Left ventricle myocardium inferior (tissue), 1 donor: Measurements from ENCODE around the gene DPF3. TPM values are rescaled to one million over a fixed set of nuclear protein-coding genes. Genes with fewer than 3 reads are reported as not detected.

Experiments
- DNase-seq: peaks from one replicate; pipeline ENCODE4 v3.0.0-alpha.2; 2020
- H3K27ac ChIP-seq: fragments of 200-600 bp; replicated peaks from 2 replicates; pipeline ENCODE4 v1.8.0; 2021
- H3K27me3 ChIP-seq: fragments of 200-600 bp; 2 replicates; pipeline ENCODE4 v1.8.0; 2021; ENCODE audit warnings: low read depth
- H3K36me3 ChIP-seq: fragments of 200-600 bp; 2 replicates; pipeline ENCODE4 v1.8.0; 2021
- H3K4me1 ChIP-seq: fragments of 200-600 bp; 2 replicates; pipeline ENCODE4 v1.8.0; 2021
- H3K4me3 ChIP-seq: fragments of 200-600 bp; 2 replicates; pipeline ENCODE4 v1.8.0; 2021; ENCODE audit warnings: mild to moderate bottlenecking, moderate library complexity
- H3K9me3 ChIP-seq: fragments of 200-600 bp; replicated peaks from 2 replicates; pipeline ENCODE4 v1.8.0; 2021
- CTCF ChIP-seq: fragments of 200-600 bp; IDR thresholded peaks from 2 replicates; pipeline ENCODE4 v1.8.0; 2021; ENCODE audit warnings: antibody characterized with exemption, mild to moderate bottlenecking, borderline replicate concordance
- intact Hi-C: fragments of 100-400 bp; cut with micrococcal nuclease; formaldehyde crosslinking; loops from one replicate; pipeline ENCODE4 v1.11.0; 2022
- total RNA-seq: library from RNA; stranded (reverse); fragmentation: NEBNext Ultra II Directional; extraction: Animal tissue kit (Norgen Biotek cat#: 25700); gene quantifications from one replicate; pipeline ENCODE4 v1.2.1, GENCODE V29; 2021
- donor health status: DM: no; HTN: yes; CAD: no; lungs with severe emphysema.

Gene DPF3
- total RNA-seq, 1 donor from 2014 or later, result 37.7 TPM

GRCh38 chr14:72688990-72689671 lies 204.8 kb downstream of the DPF3 start:
- intact Hi-C loops, result no loop called here
- H3K27ac ChIP-seq, result peak overlapping the region; percentile 15
- TF ChIP-seq CTCF, result no peak
- no peak overlapping the region for H3K4me3 ChIP-seq
- H3K4me1 ChIP-seq, result peaks cover 33% of the 10 kb centered on the region
- no peak for DNase-seq
- H3K27me3 ChIP-seq, result no peaks in the 10 kb centered on the region
- H3K36me3 ChIP-seq, result peaks cover 21% of the 10 kb centered on the region
- peaks cover 6% of the 10 kb centered on the region for H3K9me3 ChIP-seq

GRCh38 chr14:72686832-72687231 lies 207.1 kb downstream of the DPF3 start:
- H3K27ac ChIP-seq, result no peak overlapping the region

GRCh38 chr14:72686101-72686500 lies 207.8 kb downstream of the DPF3 start:
- DNase-seq, result no peak
- no peaks in the 10 kb centered on the region for H3K27me3 ChIP-seq
- H3K4me1 ChIP-seq, result peaks cover 20% of the 10 kb centered on the region
- no peak overlapping the region for H3K4me3 ChIP-seq
- intact Hi-C loops, result no loop called here
- H3K36me3 ChIP-seq, result peaks cover 6% of the 10 kb centered on the region
- H3K9me3 ChIP-seq, result no peaks in the 10 kb centered on the region
- no peak for TF ChIP-seq CTCF
- no peak overlapping the region for H3K27ac ChIP-seq

More at GRCh38 chr14:72686832-72687231, 207.1 kb downstream of the DPF3 start:
- H3K4me3 ChIP-seq, result no peak overlapping the region
- intact Hi-C loops, result no loop called here
- peaks cover 20% of the 10 kb centered on the region for H3K4me1 ChIP-seq
- H3K36me3 ChIP-seq, result peaks cover 13% of the 10 kb centered on the region
- no peaks in the 10 kb centered on the region for H3K27me3 ChIP-seq
- no peak for TF ChIP-seq CTCF
- DNase-seq, result no peak
- H3K9me3 ChIP-seq, result peaks cover 6% of the 10 kb centered on the region

- H3K4me3 ChIP-seq, result no peak overlapping the region
- no peaks in the 10 kb centered on the region for H3K9me3 ChIP-seq
- TF ChIP-seq CTCF, result no peak
- peaks cover 20% of the 10 kb centered on the region for H3K4me1 ChIP-seq
- no peak overlapping the region for H3K27ac ChIP-seq
- H3K27me3 ChIP-seq, result no peaks in the 10 kb centered on the region
- intact Hi-C loops, result no loop called here
- H3K36me3 ChIP-seq, result peaks cover 3% of the 10 kb centered on the region
- DNase-seq, result no peak
These were observed 208.4 kb downstream of the DPF3 start for GRCh38 chr14:72685456-72685855.

- Histone ChIP-seq H3K4me1 (peaks cover 20% of the 10 kb centered on the region), H3K4me3 (no peak overlapping the region), H3K36me3 (peaks cover 3% of the 10 kb centered on the region), H3K9me3 (no peaks in the 10 kb centered on the region), H3K27me3 (no peaks in the 10 kb centered on the region), H3K27ac (no peak overlapping the region)
- DNase-seq, result no peak
- intact Hi-C loops, result no loop called here
- no peak for TF ChIP-seq CTCF
These were observed 210.1 kb downstream of the DPF3 start for GRCh38 chr14:72683787-72684186.
